H1 (cell line): ENCODE measurements around the gene SOSTDC1. TPM values are rescaled to one million over a fixed set of nuclear protein-coding genes. Genes with fewer than 3 reads are reported as not detected.

Experiments
- CTCF ChIA-PET: fragments of 300-600 bp; sonication (Branson Sonifier 250); formaldehyde crosslinking; loops from one replicate; lab custom pipeline; 2021; ENCODE audit not compliant: partially characterized antibody; lab: Charles Lee
- POLR2A ChIA-PET: fragments of 300-600 bp; sonication (Branson Sonifier 250); formaldehyde crosslinking; loops from one replicate; lab custom pipeline; 2021; ENCODE audit warnings: inconsistent platforms; ENCODE audit not compliant: partially characterized antibody; lab: Charles Lee
- DNase-seq, 2 experiments: peaks; one replicate each; pipeline versions ENCODE4 v3.0.0 to v3.0.0-alpha.2; 2010 to 2022; ENCODE audit warnings: low spot score in 2 of 2, low read depth in 1 of 2, mixed read lengths in 1 of 2
- FAIRE-seq: peaks from 2 replicates; lab custom pipeline; 2011; peaks lifted over from hg19 to GRCh38; lab: Jason Lieb, UNC
- H2AFZ ChIP-seq: 2 replicates; pipeline ENCODE4 v1.8.1; 2012; ENCODE audit warnings: low read length, inconsistent platforms
- H2AK5ac ChIP-seq: 2 replicates; pipeline ENCODE4 v1.6.1; 2013; ENCODE audit warnings: low read depth, low read length
- H2BK120ac ChIP-seq: replicated peaks from 2 replicates; pipeline ENCODE3; 2013; ENCODE audit warnings: low read depth, low read length, inconsistent platforms
- H2BK12ac ChIP-seq: 2 replicates; pipeline ENCODE4 v1.6.1; 2013; ENCODE audit warnings: low read depth, low read length
- H2BK15ac ChIP-seq: 2 replicates; pipeline ENCODE4 v1.6.1; 2013; ENCODE audit warnings: low read length
- H2BK20ac ChIP-seq: 2 replicates; pipeline ENCODE4 v1.6.1; 2013; ENCODE audit warnings: low read length
- H2BK5ac ChIP-seq: 2 replicates; pipeline ENCODE4 v1.6.1; 2013; ENCODE audit warnings: low read depth, low read length
- H3K14ac ChIP-seq: 2 replicates; pipeline ENCODE4 v1.6.1; 2013; ENCODE audit warnings: inconsistent platforms; ENCODE audit not compliant: insufficient read length
- H3K18ac ChIP-seq: 2 replicates; pipeline ENCODE4 v1.6.1; 2013; ENCODE audit warnings: low read length; ENCODE audit errors: extremely low read depth
- H3K23ac ChIP-seq: 2 replicates; pipeline ENCODE4 v1.6.1; 2013; ENCODE audit warnings: inconsistent platforms; ENCODE audit not compliant: insufficient read length
- H3K23me2 ChIP-seq: 2 replicates; pipeline ENCODE4 v1.6.1; 2013; ENCODE audit warnings: low read depth, low read length
- H3K27ac ChIP-seq: 2 replicates; pipeline ENCODE4 v1.6.1; 2011; ENCODE audit warnings: low read depth, low read length, inconsistent platforms
- H3K27me3 ChIP-seq, 4 experiments: replicated peaks in 1 of 4; 1 replicate in 1 of 4; 2 replicates in 3 of 4; pipeline versions ENCODE4 v1.6.1 to v1.8.1; 2011 to 2013; ENCODE audit warnings: low read length in 3 of 4, mild to moderate bottlenecking in 3 of 4, inconsistent platforms in 2 of 4, mixed read lengths in 2 of 4, moderate library complexity in 1 of 4; ENCODE audit not compliant: control insufficient read depth in 3 of 4, insufficient read depth in 3 of 4; ENCODE audit errors: extremely low read depth in 1 of 4
- H3K36me3 ChIP-seq, 4 experiments: 2 replicates each; pipeline versions ENCODE4 v1.6.1 to v1.8.1; 2011 to 2013; ENCODE audit warnings: mild to moderate bottlenecking in 4 of 4, low read length in 3 of 4, moderate library complexity in 2 of 4, control low read depth in 1 of 4, inconsistent platforms in 1 of 4; ENCODE audit not compliant: insufficient read depth in 4 of 4, control insufficient read depth in 2 of 4
- H3K4ac ChIP-seq: replicated peaks from 2 replicates; pipeline ENCODE3; 2013; ENCODE audit warnings: low read length, low read depth, mixed read lengths, inconsistent platforms; ENCODE audit not compliant: insufficient read length
- H3K4me1 ChIP-seq, 4 experiments: replicated peaks in 1 of 4; 1 replicate in 1 of 4; 2 replicates in 3 of 4; pipeline versions ENCODE4 v1.6.1 to v1.8.1; 2011 to 2013; ENCODE audit warnings: low read length in 3 of 4, inconsistent platforms in 2 of 4, mixed read lengths in 1 of 4; ENCODE audit not compliant: insufficient read depth in 4 of 4, control insufficient read depth in 3 of 4
- H3K4me2 ChIP-seq, 2 experiments: 2 replicates each; pipeline versions ENCODE4 v1.6.1 to v1.8.1; 2011 to 2013; ENCODE audit warnings: low read depth in 2 of 2, low read length in 2 of 2, control low read depth in 1 of 2, inconsistent platforms in 1 of 2, mild to moderate bottlenecking in 1 of 2; ENCODE audit not compliant: insufficient read depth in 1 of 2
- H3K4me3 ChIP-seq, 4 experiments: fragments of 200-600, 300-600 bp in 1 of 4; sonication (generic), shearing (Covaris generic), sonication (Bioruptor Twin) in 1 of 4; 2 replicates each; pipeline versions ENCODE4 v1.5.1 to v1.8.1; 2011 to 2016; ENCODE audit warnings: low read length in 4 of 4, low read depth in 3 of 4, control low read depth in 2 of 4, inconsistent platforms in 2 of 4, mild to moderate bottlenecking in 2 of 4, mixed read lengths in 1 of 4, moderate library complexity in 1 of 4; ENCODE audit not compliant: insufficient read depth in 2 of 4; ENCODE audit errors: extremely low read depth in 1 of 4
- H3K56ac ChIP-seq: replicated peaks from 2 replicates; pipeline ENCODE3; 2013; ENCODE audit warnings: low read depth, mild to moderate bottlenecking, mixed read lengths, low read length, inconsistent platforms; ENCODE audit not compliant: insufficient read length
- H3K79me1 ChIP-seq: 2 replicates; pipeline ENCODE4 v1.6.1; 2013; ENCODE audit warnings: low read depth, low read length, control low read depth
- H3K79me2 ChIP-seq, 2 experiments: 2 replicates each; pipeline versions ENCODE4 v1.6.1 to v1.8.1; 2012 to 2013; ENCODE audit warnings: low read length in 2 of 2, mild to moderate bottlenecking in 2 of 2, inconsistent platforms in 1 of 2; ENCODE audit not compliant: insufficient read depth in 2 of 2, control insufficient read depth in 1 of 2
- H3K9ac ChIP-seq, 4 experiments: replicated peaks in 1 of 4; 1 replicate in 1 of 4; 2 replicates in 3 of 4; pipeline versions ENCODE4 v1.6.1 to v1.8.1; 2011 to 2013; ENCODE audit warnings: low read depth in 3 of 4, low read length in 3 of 4, control low read depth in 2 of 4, mild to moderate bottlenecking in 2 of 4, moderate library complexity in 2 of 4, inconsistent platforms in 1 of 4; ENCODE audit errors: extremely low read depth in 1 of 4
- H3K9me3 ChIP-seq, 2 experiments: 2 replicates each; pipeline versions ENCODE4 v1.6.1 to v1.8.1; 2012 to 2013; ENCODE audit warnings: mild to moderate bottlenecking in 2 of 2, moderate library complexity in 2 of 2, control low read depth in 1 of 2, inconsistent platforms in 1 of 2, low read depth in 1 of 2, low read length in 1 of 2, mixed read lengths in 1 of 2; ENCODE audit not compliant: insufficient read depth in 2 of 2
- H4K20me1 ChIP-seq, 2 experiments: replicated peaks in 1 of 2; 2 replicates each; pipeline versions ENCODE3 to v1.8.1; 2011 to 2013; ENCODE audit warnings: inconsistent platforms in 2 of 2, low read length in 2 of 2, mild to moderate bottlenecking in 1 of 2; ENCODE audit not compliant: insufficient read depth in 2 of 2, control insufficient read depth in 1 of 2
- H4K5ac ChIP-seq: 2 replicates; pipeline ENCODE4 v1.6.1; 2013; ENCODE audit warnings: low read length, low read depth, mixed read lengths, inconsistent platforms; ENCODE audit not compliant: insufficient read length
- H4K8ac ChIP-seq: 2 replicates; pipeline ENCODE4 v1.8.0; 2013; ENCODE audit warnings: mild to moderate bottlenecking, moderate library complexity, low read length, inconsistent platforms; ENCODE audit not compliant: insufficient read depth; ENCODE audit errors: extremely low read depth
- H4K91ac ChIP-seq: replicated peaks from 2 replicates; pipeline ENCODE3; 2013; ENCODE audit warnings: low read length, mixed read lengths, inconsistent platforms; ENCODE audit not compliant: insufficient read length
- ASH2L ChIP-seq: fragments of 200-600, 300-600 bp; sonication (generic); IDR thresholded peaks from one replicate; pipeline ENCODE4 v1.7.1; 2017; ENCODE audit warnings: low read length
- BACH1 ChIP-seq: IDR thresholded peaks from 2 replicates; pipeline ENCODE4 v1.6.1; 2012; ENCODE audit warnings: low read length, improper control_type of control experiment
- CBX5 ChIP-seq: fragments of 300-800, 300-1000 bp; sonication (generic); IDR thresholded peaks from 2 replicates; pipeline ENCODE4 v1.7.1; 2016; ENCODE audit warnings: antibody characterized with exemption, low read length, low read depth
- EP300 ChIP-seq, 2 experiments: IDR thresholded peaks; 1 replicate in 1 of 2; 2 replicates in 1 of 2; pipeline ENCODE4 v1.6.1; 2011 to 2012; ENCODE audit warnings: low read depth in 2 of 2, low read length in 2 of 2, mild to moderate bottlenecking in 2 of 2, borderline replicate concordance in 1 of 2, inconsistent platforms in 1 of 2, moderate library complexity in 1 of 2
- GABPA ChIP-seq: IDR thresholded peaks from 2 replicates; pipeline ENCODE4 v1.6.1; 2011; ENCODE audit warnings: mild to moderate bottlenecking, low read length, moderate library complexity, borderline replicate concordance; ENCODE audit not compliant: insufficient read depth
- JUN ChIP-seq: IDR thresholded peaks from 2 replicates; pipeline ENCODE4 v1.6.1; 2011; ENCODE audit warnings: low read depth, mild to moderate bottlenecking, improper control_type of control experiment, low read length
- KDM4A ChIP-seq: IDR thresholded peaks from one replicate; pipeline ENCODE4 v1.7.1; 2012; ENCODE audit warnings: low read depth, mild to moderate bottlenecking, moderate library complexity, low read length, inconsistent platforms; ENCODE audit not compliant: severe bottlenecking
- NANOG ChIP-seq: IDR thresholded peaks from 2 replicates; pipeline ENCODE4 v1.6.1; 2011; ENCODE audit warnings: low read length, low read depth, mild to moderate bottlenecking, inconsistent platforms; ENCODE audit not compliant: insufficient read depth, poor library complexity, severe bottlenecking
- POLR2A ChIP-seq, 2 experiments: IDR thresholded peaks; 1 replicate in 1 of 2; 2 replicates in 1 of 2; pipeline ENCODE4 v1.6.1; 2011; ENCODE audit warnings: low read depth in 2 of 2, low read length in 2 of 2, mild to moderate bottlenecking in 2 of 2; ENCODE audit errors: control extremely low read depth in 1 of 2
- POLR2AphosphoS5 ChIP-seq: IDR thresholded peaks from 2 replicates; pipeline ENCODE4 v1.6.1; 2011; ENCODE audit warnings: low read depth, low read length
- RFX5 ChIP-seq: IDR thresholded peaks from 2 replicates; pipeline ENCODE4 v1.6.1; 2011; ENCODE audit warnings: low read depth, low read length, improper control_type of control experiment, borderline replicate concordance
- SAP30 ChIP-seq: fragments of 300-600 bp; sonication (generic); IDR thresholded peaks from 2 replicates; pipeline ENCODE4 v1.7.1; 2012; ENCODE audit warnings: low read length, moderate library complexity, mild to moderate bottlenecking, inconsistent platforms; ENCODE audit not compliant: insufficient read depth, insufficient replicate concordance
- WGBS, 2 experiments: shearing (Covaris generic) in 1 of 2; methylation state at CpG; one replicate each; pipeline versions ENCODE4 v1.1.6 to v1.1.7; 2013 to 2015; ENCODE audit warnings: low lambda C conversion rate in 2 of 2, mixed read lengths in 2 of 2, inconsistent platforms in 1 of 2, low coverage in 1 of 2, missing lambda C conversion rate in 1 of 2; ENCODE audit not compliant: insufficient replicate concordance in 2 of 2, insufficient coverage in 1 of 2, insufficient read length in 1 of 2; ENCODE audit errors: extremely low coverage in 1 of 2, missing lambda C conversion rate in 1 of 2; 5-methylcytosine and 5-hydroxymethylcytosine counted together
- polyA plus RNA-seq, 7 experiments: library from polyadenylated mRNA; depleted of rRNA in 3 of 7; stranded (reverse) in 5 of 7; unstranded in 2 of 7; fragments of >200 nt in 5 of 7; fragments of 200-250 nt in 2 of 7; gene quantifications; 1 replicate in 5 of 7; 2 replicates in 1 of 7; 4 replicates in 1 of 7; pipeline versions ENCODE4 v1.2.1 to v1.2.3, GENCODE V29; 2011 to 2013; ENCODE audit warnings: missing spikeins in 2 of 7, mixed read lengths in 2 of 7
- total RNA-seq: library from RNA; stranded (reverse); fragmentation: NEBNext Ultra II Directional; extraction: Animal tissue kit (Norgen Biotek cat#: 25700); gene quantifications from 2 replicates; pipeline ENCODE4 v1.2.1, GENCODE V29; 2021
- TF ChIP-seq, protein P1 (sequence below): IDR thresholded peaks from 2 replicates; pipeline ENCODE4 v1.6.1; 2012; ENCODE audit warnings: low read length, inconsistent platforms

Gene SOSTDC1
- total and polyA plus RNA-seq, 2 of the 8 experiments (the other 6 are each of a cell fraction or from before 2014, with no cell fraction given): 0.35 to 0.79 TPM

DNA sequence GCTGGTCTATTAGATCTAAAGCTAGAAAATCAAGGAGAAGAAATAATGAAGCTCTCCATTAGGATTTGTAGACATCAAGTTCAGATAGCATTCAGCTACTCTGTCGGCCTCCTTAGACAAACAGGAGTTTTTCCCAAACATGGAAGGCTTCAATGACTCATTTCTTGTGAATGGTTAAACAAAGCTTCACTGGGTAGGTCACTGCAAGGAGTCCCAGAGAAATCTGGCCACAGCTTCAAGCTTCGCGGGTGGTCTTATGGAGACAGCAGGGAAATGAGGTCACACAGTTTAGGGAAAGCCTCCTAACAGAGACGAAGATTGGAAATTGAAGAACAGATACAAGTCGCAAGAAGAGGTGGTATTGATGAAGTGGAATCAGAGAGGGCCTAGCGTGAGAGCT lies 38.5 kb upstream of the SOSTDC1 start:
- Histone ChIP-seq H2AFZ (no peak overlapping the region), H3K27ac (no peak overlapping the region), H3K9ac (no peak overlapping the region), H3K4ac (no peak overlapping the region), H2BK5ac (no peak overlapping the region), H3K4me1 (no peaks in the 10 kb centered on the region), H4K91ac (no peak overlapping the region), H2AK5ac (no peak overlapping the region), H4K20me1 (no peaks in the 10 kb centered on the region), H3K4me3 (no peak overlapping the region), H2BK120ac (no peak overlapping the region), H3K9me3 (no peaks in the 10 kb centered on the region; a peak in 1 of 4 replicates), H3K23me2 (no peaks in the 10 kb centered on the region), H3K36me3 (no peaks in the 10 kb centered on the region), H4K8ac (no peak overlapping the region), H3K23ac (no peak overlapping the region), H3K18ac (no peak overlapping the region), H2BK12ac (no peak overlapping the region), H3K79me1 (no peaks in the 10 kb centered on the region), H3K4me2 (no peak overlapping the region), H3K79me2 (no peaks in the 10 kb centered on the region), H3K14ac (no peak overlapping the region), H4K5ac (no peak overlapping the region), H3K56ac (no peak overlapping the region), H3K27me3 (no peaks in the 10 kb centered on the region), H2BK20ac (no peak overlapping the region), H2BK15ac (no peak overlapping the region)
- WGBS, 2 experiments: 90% methylated on average over 6 of the region's 6 CpGs; no CpG with 5 or more reads in 1 of the 2 experiments
- POLR2A ChIA-PET: no interaction called here
- no peak for FAIRE-seq
- no peak for DNase-seq
- CTCF ChIA-PET: interaction anchor here (0.9 kb wide), 1 partner anchor 10 kb away, joined by 3 read pairs; no protein-coding TSS in a partner anchor
- TF ChIP-seq EP300 (IDR thresholded peaks at IDR 0.05; ENCODE audit: borderline replicate concordance in 1 of 2, low read depth in 2 of 2, low read length in 2 of 2): no peak
- no peak for TF ChIP-seq POLR2AphosphoS5
- no peak for TF ChIP-seq KDM4A
- TF ChIP-seq POLR2A (IDR thresholded peaks at IDR 0.05; ENCODE audit: control extremely low read depth in 1 of 2, low read depth in 2 of 2, low read length in 2 of 2): no peak
- TF ChIP-seq BACH1: no peak
- TF ChIP-seq CBX5: no peak
- no peak for TF ChIP-seq ASH2L
- TF ChIP-seq NANOG: no peak
- no peak for TF ChIP-seq RFX5
- no peak for TF ChIP-seq JUN
- TF ChIP-seq, protein P1, sequence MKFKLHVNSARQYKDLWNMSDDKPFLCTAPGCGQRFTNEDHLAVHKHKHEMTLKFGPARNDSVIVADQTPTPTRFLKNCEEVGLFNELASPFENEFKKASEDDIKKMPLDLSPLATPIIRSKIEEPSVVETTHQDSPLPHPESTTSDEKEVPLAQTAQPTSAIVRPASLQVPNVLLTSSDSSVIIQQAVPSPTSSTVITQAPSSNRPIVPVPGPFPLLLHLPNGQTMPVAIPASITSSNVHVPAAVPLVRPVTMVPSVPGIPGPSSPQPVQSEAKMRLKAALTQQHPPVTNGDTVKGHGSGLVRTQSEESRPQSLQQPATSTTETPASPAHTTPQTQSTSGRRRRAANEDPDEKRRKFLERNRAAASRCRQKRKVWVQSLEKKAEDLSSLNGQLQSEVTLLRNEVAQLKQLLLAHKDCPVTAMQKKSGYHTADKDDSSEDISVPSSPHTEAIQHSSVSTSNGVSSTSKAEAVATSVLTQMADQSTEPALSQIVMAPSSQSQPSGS: no peak
- no peak for TF ChIP-seq SAP30
- no peak for TF ChIP-seq GABPA
